ENCODE results near the gene RHPN2. TPM values are rescaled to one million over a fixed set of nuclear protein-coding genes. Genes with fewer than 3 reads are reported as not detected.
"Not testable (repeated sequence)": the region's sequence is repeated elsewhere in the genome, so short reads cannot be mapped to it uniquely, and the experiment has no call there.

The RHPN2 gene
- total RNA-seq, 1 donor from 2014 or later = 1.8 TPM

DNA sequence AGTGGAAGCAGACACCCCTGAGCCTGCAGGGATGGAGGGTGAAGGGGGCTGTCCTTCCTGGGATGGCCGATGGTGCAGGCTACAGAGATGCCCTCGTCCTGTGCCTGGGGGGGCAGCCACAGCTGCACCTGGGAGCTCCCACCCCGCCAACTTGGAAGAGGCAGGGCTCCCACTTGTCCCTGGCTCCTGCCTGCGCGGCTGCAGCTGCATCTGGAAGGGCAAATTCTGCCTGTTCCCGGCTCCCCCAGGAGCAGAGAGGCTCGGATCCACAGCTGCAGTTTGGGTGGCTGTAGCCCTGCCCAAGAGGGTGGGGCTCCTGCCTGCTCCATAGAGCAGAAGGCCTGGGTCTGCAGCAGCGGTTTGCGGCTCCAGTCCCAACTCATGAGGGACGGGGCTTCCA lies 95.1 kb downstream of the RHPN2 start:
- DNase-seq = no peak
- H3K36me3 Mint-ChIP-seq (ENCODE audit: unreplicated experiment) = no peaks in the 10 kb centered on the region
- H3K4me1 Mint-ChIP-seq (ENCODE audit: low read depth, unreplicated experiment) = peaks cover 5% of the 10 kb centered on the region
- TF ChIP-seq, protein P1, sequence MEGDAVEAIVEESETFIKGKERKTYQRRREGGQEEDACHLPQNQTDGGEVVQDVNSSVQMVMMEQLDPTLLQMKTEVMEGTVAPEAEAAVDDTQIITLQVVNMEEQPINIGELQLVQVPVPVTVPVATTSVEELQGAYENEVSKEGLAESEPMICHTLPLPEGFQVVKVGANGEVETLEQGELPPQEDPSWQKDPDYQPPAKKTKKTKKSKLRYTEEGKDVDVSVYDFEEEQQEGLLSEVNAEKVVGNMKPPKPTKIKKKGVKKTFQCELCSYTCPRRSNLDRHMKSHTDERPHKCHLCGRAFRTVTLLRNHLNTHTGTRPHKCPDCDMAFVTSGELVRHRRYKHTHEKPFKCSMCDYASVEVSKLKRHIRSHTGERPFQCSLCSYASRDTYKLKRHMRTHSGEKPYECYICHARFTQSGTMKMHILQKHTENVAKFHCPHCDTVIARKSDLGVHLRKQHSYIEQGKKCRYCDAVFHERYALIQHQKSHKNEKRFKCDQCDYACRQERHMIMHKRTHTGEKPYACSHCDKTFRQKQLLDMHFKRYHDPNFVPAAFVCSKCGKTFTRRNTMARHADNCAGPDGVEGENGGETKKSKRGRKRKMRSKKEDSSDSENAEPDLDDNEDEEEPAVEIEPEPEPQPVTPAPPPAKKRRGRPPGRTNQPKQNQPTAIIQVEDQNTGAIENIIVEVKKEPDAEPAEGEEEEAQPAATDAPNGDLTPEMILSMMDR (IDR thresholded peaks at IDR 0.05; ENCODE audit: partially characterized antibody, unreplicated experiment) = no peak
- H3K9me3 Mint-ChIP-seq (ENCODE audit: unreplicated experiment) = peaks cover 10% of the 10 kb centered on the region
- H3K27me3 Mint-ChIP-seq (ENCODE audit: unreplicated experiment) = peaks cover 12% of the 10 kb centered on the region
- H3K27ac Mint-ChIP-seq (ENCODE audit: unreplicated experiment) = no peak overlapping the region
- no peak overlapping the region for H3K4me3 Mint-ChIP-seq (ENCODE audit: unreplicated experiment)

DNA sequence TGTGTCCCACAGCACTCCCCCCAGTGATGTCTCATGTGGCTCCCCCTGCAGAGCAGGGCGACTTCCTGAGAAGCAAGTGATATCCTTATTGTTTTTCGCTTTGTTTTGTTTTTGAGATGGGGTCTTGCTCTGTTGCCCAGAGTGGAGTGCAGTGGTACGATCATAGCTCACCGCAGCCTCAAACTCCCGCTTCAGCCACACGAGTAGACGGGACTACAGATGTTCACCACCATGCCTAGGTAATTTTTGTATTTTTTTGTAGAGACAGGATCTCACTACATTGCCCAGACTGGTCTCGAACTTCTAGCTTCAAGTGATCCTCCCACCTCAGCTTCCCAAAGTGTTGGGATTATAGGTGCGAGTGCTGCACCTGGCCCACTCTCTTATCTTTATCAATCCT lies 97.9 kb downstream of the RHPN2 start:
- TF ChIP-seq, protein P1 (IDR thresholded peaks at IDR 0.05; ENCODE audit: partially characterized antibody, unreplicated experiment) = no peak
- peaks cover 5% of the 10 kb centered on the region for H3K4me1 Mint-ChIP-seq (ENCODE audit: low read depth, unreplicated experiment)
- peaks cover 11% of the 10 kb centered on the region for H3K27me3 Mint-ChIP-seq (ENCODE audit: unreplicated experiment)
- peaks cover 5% of the 10 kb centered on the region for H3K9me3 Mint-ChIP-seq (ENCODE audit: unreplicated experiment)
- peaks cover 6% of the 10 kb centered on the region for H3K36me3 Mint-ChIP-seq (ENCODE audit: unreplicated experiment)
- no peak overlapping the region for H3K27ac Mint-ChIP-seq (ENCODE audit: unreplicated experiment)
- H3K4me3 Mint-ChIP-seq (ENCODE audit: unreplicated experiment) = no peak overlapping the region
- no peak for DNase-seq

DNA sequence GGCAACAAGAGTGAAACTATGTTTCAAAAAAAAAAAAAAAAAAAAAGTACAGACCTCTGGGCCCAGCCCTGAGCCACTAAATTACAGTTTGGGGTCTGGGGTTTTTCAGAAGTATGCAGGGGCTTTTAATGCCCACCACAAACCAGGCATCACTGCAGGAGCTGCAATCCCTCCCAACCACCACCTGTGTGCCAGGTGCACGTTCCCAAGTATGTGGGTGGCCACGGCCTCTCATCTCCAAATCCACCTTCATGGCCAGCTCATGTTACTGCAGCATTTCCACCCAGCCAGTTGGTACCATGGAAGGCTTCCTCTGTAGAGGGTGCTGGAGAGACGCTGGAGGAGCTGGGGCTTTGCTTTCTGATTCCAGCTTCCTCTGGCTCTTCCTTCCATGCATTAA lies 119.4 kb downstream of the RHPN2 start:
- no peak overlapping the region for H3K4me3 Mint-ChIP-seq (ENCODE audit: unreplicated experiment)
- H3K36me3 Mint-ChIP-seq (ENCODE audit: unreplicated experiment) = peaks cover 5% of the 10 kb centered on the region
- no peaks in the 10 kb centered on the region for H3K4me1 Mint-ChIP-seq (ENCODE audit: low read depth, unreplicated experiment)
- H3K27me3 Mint-ChIP-seq (ENCODE audit: unreplicated experiment) = no peaks in the 10 kb centered on the region
- no peak for DNase-seq
- TF ChIP-seq, protein P1 (IDR thresholded peaks at IDR 0.05; ENCODE audit: partially characterized antibody, unreplicated experiment) = no peak
- H3K27ac Mint-ChIP-seq (ENCODE audit: unreplicated experiment) = no peak overlapping the region
- H3K9me3 Mint-ChIP-seq (ENCODE audit: unreplicated experiment) = no peaks in the 10 kb centered on the region

DNA sequence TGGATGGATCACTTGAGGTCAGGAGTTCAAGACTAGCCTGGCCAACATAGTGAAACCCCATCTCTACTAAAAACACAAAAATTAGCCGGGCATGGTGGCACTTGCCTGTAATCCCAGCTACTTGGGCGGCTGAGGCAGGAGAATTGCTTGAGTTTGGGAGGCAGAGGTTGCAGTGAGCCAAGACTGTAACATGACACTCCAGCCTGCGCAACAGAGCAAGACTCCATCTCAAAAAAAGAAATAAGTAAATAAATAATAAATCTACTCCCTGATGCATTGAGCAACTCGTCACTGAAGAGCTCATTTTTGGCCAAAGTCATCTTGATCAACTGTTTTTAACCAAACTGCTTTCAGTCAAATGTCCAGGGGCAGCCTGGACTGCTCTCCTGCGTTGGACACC lies 123.4 kb downstream of the RHPN2 start:
- peaks cover 11% of the 10 kb centered on the region for H3K36me3 Mint-ChIP-seq (ENCODE audit: unreplicated experiment)
- not testable (repeated sequence) for H3K9me3 Mint-ChIP-seq (ENCODE audit: unreplicated experiment); H3K4me1 Mint-ChIP-seq (ENCODE audit: low read depth, unreplicated experiment); H3K27ac Mint-ChIP-seq (ENCODE audit: unreplicated experiment); H3K27me3 Mint-ChIP-seq (ENCODE audit: unreplicated experiment); DNase-seq; H3K4me3 Mint-ChIP-seq (ENCODE audit: unreplicated experiment)

DNA sequence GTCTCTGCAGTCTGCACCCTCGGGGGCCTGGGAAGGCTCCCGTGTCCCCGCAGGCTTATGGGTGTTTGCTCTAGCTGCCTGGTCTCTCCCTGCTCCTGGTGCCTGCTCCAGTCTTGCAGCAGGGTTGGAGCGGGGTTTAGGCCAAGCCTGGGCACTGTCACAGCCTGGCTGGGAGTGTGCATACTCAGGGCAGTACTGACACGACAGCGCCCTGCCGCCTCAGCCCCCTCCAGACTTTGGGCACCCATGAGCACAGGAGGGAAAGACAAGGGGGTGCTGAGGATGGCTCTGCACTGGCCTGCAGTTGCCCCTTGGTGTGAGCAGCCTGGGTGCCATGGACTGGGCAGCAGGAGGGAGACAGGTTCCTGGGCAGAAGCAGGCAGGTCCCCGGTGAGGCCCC lies 128.6 kb downstream of the RHPN2 start:
- TF ChIP-seq, protein P1 (IDR thresholded peaks at IDR 0.05; ENCODE audit: partially characterized antibody, unreplicated experiment) = no peak
- DNase-seq = no peak
- Mint-ChIP-seq H3K36me3 (ENCODE audit: unreplicated experiment) (peaks cover 23% of the 10 kb centered on the region), H3K4me3 (ENCODE audit: unreplicated experiment) (no peak overlapping the region), H3K27me3 (ENCODE audit: unreplicated experiment) (no peaks in the 10 kb centered on the region), H3K9me3 (ENCODE audit: unreplicated experiment) (no peaks in the 10 kb centered on the region), H3K4me1 (ENCODE audit: low read depth, unreplicated experiment) (no peaks in the 10 kb centered on the region), H3K27ac (ENCODE audit: unreplicated experiment) (no peak overlapping the region)

DNA sequence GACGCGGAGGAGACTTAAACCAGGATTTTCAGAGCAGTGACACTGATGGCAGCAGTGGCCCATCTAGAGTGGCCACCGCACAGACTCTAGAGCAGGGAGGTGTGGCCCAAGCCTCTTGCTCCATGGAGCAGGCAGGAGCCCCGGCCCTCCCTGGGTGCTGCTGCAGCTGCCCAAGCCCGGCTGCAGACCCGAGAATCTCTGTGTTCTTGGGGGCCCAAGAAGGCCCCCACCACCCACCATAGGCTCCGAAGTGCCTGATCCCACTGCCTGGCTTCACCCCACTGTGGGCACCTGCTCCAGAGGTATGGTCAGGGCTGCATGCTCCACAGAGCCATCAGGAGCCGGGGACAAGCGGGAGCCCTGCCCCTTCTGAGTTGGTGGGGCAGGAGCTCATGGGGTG lies 129.1 kb downstream of the RHPN2 start:
- Mint-ChIP-seq H3K4me1 (ENCODE audit: low read depth, unreplicated experiment) (no peaks in the 10 kb centered on the region), H3K36me3 (ENCODE audit: unreplicated experiment) (peaks cover 23% of the 10 kb centered on the region), H3K27me3 (ENCODE audit: unreplicated experiment) (no peaks in the 10 kb centered on the region), H3K9me3 (ENCODE audit: unreplicated experiment) (no peaks in the 10 kb centered on the region), H3K27ac (ENCODE audit: unreplicated experiment) (no peak overlapping the region), H3K4me3 (ENCODE audit: unreplicated experiment) (no peak overlapping the region)
- DNase-seq = no peak
- TF ChIP-seq, protein P1 (IDR thresholded peaks at IDR 0.05; ENCODE audit: partially characterized antibody, unreplicated experiment) = no peak

Data from glutamatergic neuron (in vitro differentiated cells).